T follicular helper cell (primary cell): ENCODE results near the gene SMYD3.

Experiments
- DNase-seq: peaks from one replicate; pipeline ENCODE4 v3.0.0-alpha.2; 2020; ENCODE audit warnings: low read depth

Gene SMYD3

GRCh38 chr1:245903851-245904250 is 603.2 kb downstream of the SMYD3 start:
- no peak for DNase-seq

- no peak for DNase-seq
These were observed 605.5 kb downstream of the SMYD3 start for GRCh38 chr1:245901565-245901964.

GRCh38 chr1:245901037-245901436 is 606.0 kb downstream of the SMYD3 start:
- DNase-seq: no peak

- no peak for DNase-seq
These were observed 608.5 kb downstream of the SMYD3 start for GRCh38 chr1:245898581-245898980.

- DNase-seq: no peak
These were observed 610.8 kb downstream of the SMYD3 start for GRCh38 chr1:245896258-245896657.

GRCh38 chr1:245895455-245895959 is 611.6 kb downstream of the SMYD3 start:
- no peak for DNase-seq

GRCh38 chr1:245894843-245895242 is 612.2 kb downstream of the SMYD3 start:
- no peak for DNase-seq

- no peak for DNase-seq
These were observed 614.1 kb downstream of the SMYD3 start for GRCh38 chr1:245893025-245893424.

- DNase-seq: no peak
These were observed 618.3 kb downstream of the SMYD3 start for GRCh38 chr1:245888809-245889208.

- DNase-seq: no peak
These were observed 619.2 kb downstream of the SMYD3 start for GRCh38 chr1:245887829-245888228.

GRCh38 chr1:245881767-245882391 is 625.2 kb downstream of the SMYD3 start:
- no peak for DNase-seq

- DNase-seq: no peak
These were observed 626.2 kb downstream of the SMYD3 start for GRCh38 chr1:245880754-245881403.

GRCh38 chr1:245879091-245879490 is 628.0 kb downstream of the SMYD3 start:
- no peak for DNase-seq

- DNase-seq: no peak
These were observed 628.5 kb downstream of the SMYD3 start for GRCh38 chr1:245878585-245878984.

- no peak for DNase-seq
These were observed 629.1 kb downstream of the SMYD3 start for GRCh38 chr1:245877976-245878375.

- DNase-seq: no peak
These were observed 630.5 kb downstream of the SMYD3 start for GRCh38 chr1:245876586-245876985.

GRCh38 chr1:245875581-245876261 is 631.4 kb downstream of the SMYD3 start:
- no peak for DNase-seq

- no peak for DNase-seq
These were observed 632.0 kb downstream of the SMYD3 start for GRCh38 chr1:245874942-245875580.

GRCh38 chr1:245873883-245874671 is 633.0 kb downstream of the SMYD3 start:
- no peak for DNase-seq

- no peak for DNase-seq
These were observed 634.0 kb downstream of the SMYD3 start for GRCh38 chr1:245873068-245873467.

GRCh38 chr1:245872475-245872874 is 634.6 kb downstream of the SMYD3 start:
- no peak for DNase-seq

- no peak for DNase-seq
These were observed 635.2 kb downstream of the SMYD3 start for GRCh38 chr1:245871915-245872314.
